ENCODE results near the gene EBPL. TPM values are rescaled to one million over a fixed set of nuclear protein-coding genes. Genes with fewer than 3 reads are reported as not detected.

Gene EBPL
- total RNA-seq, 4 donors from 2014 or later, result 37.6 to 81.7 (median 45.0) TPM

GRCh38 chr13:49664606-49665005, 26.7 kb downstream of the EBPL start:
- H3K4me1 ChIP-seq, result no peaks in the 10 kb centered on the region
- 70 to 83% methylated on average over 2 to 4 of the region's 4 CpGs for WGBS, 2 donors (ENCODE audit: low coverage in 1 of 2)
- H3K36me3 ChIP-seq, result peaks cover 0 to 64% of the 10 kb centered on the region in 2 donors
- no peaks in the 10 kb centered on the region for H3K27me3 ChIP-seq
- TF ChIP-seq CTCF (IDR thresholded peaks at IDR 0.05) (no peak), POLR2A (IDR thresholded peaks at IDR 0.05) (no peak), EP300 (IDR thresholded peaks at IDR 0.05) (no peak), POLR2AphosphoS5 (IDR thresholded peaks at IDR 0.05) (no peak)
- H3K4me3 ChIP-seq, result no peak overlapping the region
- H3K9me3 ChIP-seq, result no peaks in the 10 kb centered on the region
- ATAC-seq, result no peak
- H3K27ac ChIP-seq, result no peak overlapping the region

DNA sequence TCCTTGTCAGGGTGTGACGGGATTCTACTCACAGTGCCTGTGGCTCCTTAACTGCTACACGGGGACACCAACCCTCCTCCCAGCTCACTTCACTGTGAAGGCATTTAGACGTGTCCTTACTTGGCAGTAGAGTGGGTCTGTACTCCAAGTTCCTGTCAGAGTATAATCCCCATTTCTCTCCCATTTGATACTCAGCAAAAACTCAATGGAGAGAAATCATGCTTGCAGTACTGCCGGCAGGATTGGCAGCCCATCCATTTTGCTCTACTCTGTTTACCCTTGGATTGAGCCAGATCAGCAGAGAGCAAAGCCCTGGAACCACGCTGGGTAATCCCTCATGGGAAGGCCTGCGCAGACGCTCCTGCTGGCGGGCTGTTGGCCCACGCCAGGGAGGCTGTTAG, 34.0 kb downstream of the EBPL start:
- H3K27me3 ChIP-seq, result no peaks in the 10 kb centered on the region
- 21% methylated on average over 8 of the region's 9 CpGs; no CpG with 5 or more reads in 1 of the 2 donors for WGBS, 2 donors (ENCODE audit: low coverage in 1 of 2)
- peaks cover 0 to 23% (median 0%) of the 10 kb centered on the region in 3 donors for H3K4me1 ChIP-seq
- peaks cover 0 to 31% of the 10 kb centered on the region in 2 donors for H3K36me3 ChIP-seq
- TF ChIP-seq POLR2A (IDR thresholded peaks at IDR 0.05) (no peak), POLR2AphosphoS5 (IDR thresholded peaks at IDR 0.05) (peak; percentile 89), EP300 (IDR thresholded peaks at IDR 0.05) (no peak), CTCF (IDR thresholded peaks at IDR 0.05) (no peak)
- H3K9me3 ChIP-seq, result no peaks in the 10 kb centered on the region
- H3K4me3 ChIP-seq, result no peak overlapping the region
- peak overlapping the region in 3 of 4 donors; percentile 39 to 64 (median 54) for H3K27ac ChIP-seq
- peak; percentile 89 for ATAC-seq

- Histone ChIP-seq H3K4me1 (peaks cover 0 to 25% (median 0%) of the 10 kb centered on the region in 3 donors), H3K9me3 (no peaks in the 10 kb centered on the region), H3K27me3 (no peaks in the 10 kb centered on the region), H3K36me3 (peaks cover 0 to 18% of the 10 kb centered on the region in 2 donors), H3K4me3 (no peak overlapping the region), H3K27ac (peak overlapping the region in 1 of 4 donors; percentile 10)
- no peak for ATAC-seq
- 80% methylated on average over 1 to 3 of the region's 3 CpGs for WGBS, 2 donors (ENCODE audit: low coverage in 1 of 2)
- TF ChIP-seq POLR2AphosphoS5 (IDR thresholded peaks at IDR 0.05) (no peak), CTCF (IDR thresholded peaks at IDR 0.05) (no peak), EP300 (IDR thresholded peaks at IDR 0.05) (no peak), POLR2A (IDR thresholded peaks at IDR 0.05) (no peak)
Measured at GRCh38 chr13:49655906-49656305, 35.4 kb downstream of the EBPL start.

GRCh38 chr13:49654011-49654410, 37.3 kb downstream of the EBPL start:
- H3K4me1 ChIP-seq, result peaks cover 0 to 36% (median 0%) of the 10 kb centered on the region in 3 donors
- TF ChIP-seq POLR2A (IDR thresholded peaks at IDR 0.05) (no peak), EP300 (IDR thresholded peaks at IDR 0.05) (no peak), POLR2AphosphoS5 (IDR thresholded peaks at IDR 0.05) (no peak), CTCF (IDR thresholded peaks at IDR 0.05) (no peak)
- WGBS, 2 donors (ENCODE audit: low coverage in 1 of 2), result 84 to 87% methylated on average over 3 of the region's 3 CpGs
- H3K36me3 ChIP-seq, result peaks cover 0 to 1% of the 10 kb centered on the region in 2 donors
- ATAC-seq, result no peak
- H3K27ac ChIP-seq, result no peak overlapping the region
- H3K27me3 ChIP-seq, result no peaks in the 10 kb centered on the region
- H3K9me3 ChIP-seq, result no peaks in the 10 kb centered on the region
- no peak overlapping the region for H3K4me3 ChIP-seq

DNA sequence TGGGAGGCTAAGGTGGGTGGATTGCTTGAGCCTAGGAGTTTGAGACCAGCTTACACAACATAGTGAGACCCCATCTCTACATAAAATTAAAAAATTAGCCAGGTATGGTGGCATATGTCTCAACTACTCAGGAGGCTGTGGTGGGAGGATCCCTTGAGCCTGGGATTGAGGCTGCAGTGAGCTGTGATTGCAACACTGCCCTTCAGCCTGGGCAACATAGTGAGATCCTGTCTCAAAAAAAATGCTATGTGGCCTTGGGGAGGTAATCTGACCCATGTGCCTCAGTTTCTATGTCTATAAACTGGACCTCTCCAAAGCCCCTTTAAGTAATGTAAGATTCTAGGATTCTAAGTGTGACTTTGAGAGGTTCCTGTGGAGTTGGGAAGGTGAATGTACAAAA, 37.8 kb downstream of the EBPL start:
- peaks cover 0 to 38% (median 0%) of the 10 kb centered on the region in 3 donors for H3K4me1 ChIP-seq
- no peak for TF ChIP-seq CTCF (IDR thresholded peaks at IDR 0.05)
- TF ChIP-seq POLR2A (IDR thresholded peaks at IDR 0.05), result no peak
- no peak for TF ChIP-seq EP300 (IDR thresholded peaks at IDR 0.05)
- no peak for ATAC-seq
- H3K27me3 ChIP-seq, result no peaks in the 10 kb centered on the region
- H3K27ac ChIP-seq, result no peak overlapping the region
- H3K36me3 ChIP-seq, result no peaks in the 10 kb centered on the region
- no peaks in the 10 kb centered on the region for H3K9me3 ChIP-seq
- no peak overlapping the region for H3K4me3 ChIP-seq

Data from gastroesophageal sphincter (tissue), 4 donors.